HG03139 (cell line): ENCODE results near the gene VTI1A.
"Not testable (repeated sequence)": the region's sequence is repeated elsewhere in the genome, so short reads cannot be mapped to it uniquely, and the experiment has no call there.

Source experiments
- ATAC-seq: cut with Tn5 transposase; IDR thresholded peaks from one replicate; pipeline ENCODE4 v1.9.1; 2021; ENCODE audit not compliant: unreplicated experiment

The VTI1A gene

DNA sequence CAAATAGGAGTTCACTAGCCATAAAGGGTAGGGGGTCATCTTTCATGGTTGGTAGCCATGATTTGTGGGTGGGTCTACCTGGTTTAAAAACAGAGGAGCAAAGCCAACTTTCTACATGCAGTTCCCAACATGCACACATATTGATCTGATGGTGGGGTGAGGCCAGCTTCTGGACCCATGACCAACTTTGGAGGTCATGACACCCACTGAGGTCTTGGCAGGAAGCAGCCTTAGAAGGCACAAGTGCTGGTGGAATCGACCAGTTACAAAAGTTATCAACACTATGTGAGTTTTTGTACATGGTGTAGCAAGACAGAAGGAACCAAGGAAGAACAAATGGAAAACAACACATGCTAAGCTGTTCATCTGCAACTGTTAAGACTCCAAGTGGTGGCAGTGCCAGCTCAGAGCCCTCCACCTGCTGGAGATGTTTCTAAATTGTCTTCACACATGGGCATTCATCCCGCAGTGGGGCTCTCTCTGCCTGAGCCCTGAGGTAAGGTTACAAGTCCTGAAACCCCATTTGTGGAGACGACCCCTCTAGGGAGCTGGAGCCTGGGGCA is 401.9 kb downstream of the VTI1A start:
- no peak for ATAC-seq

DNA sequence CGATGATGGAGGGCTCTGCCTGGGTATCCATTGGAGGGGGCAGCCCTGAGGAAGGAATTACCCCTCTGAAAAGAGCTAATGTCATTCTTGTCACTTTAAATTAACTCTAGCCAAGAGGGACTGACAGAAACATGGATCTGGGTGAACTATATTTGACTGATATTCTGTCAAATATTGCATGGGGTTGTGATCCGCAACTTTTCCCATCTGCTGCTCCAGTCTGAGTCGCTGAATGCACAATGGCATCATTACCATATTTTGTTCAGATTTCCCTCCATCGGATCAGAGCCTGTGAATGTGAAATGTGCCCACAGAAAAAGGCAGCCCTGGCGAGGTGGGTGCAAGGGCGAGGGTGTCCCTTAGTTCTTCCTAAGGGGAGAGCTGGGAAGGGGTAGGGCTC is 402.5 kb downstream of the VTI1A start:
- no peak for ATAC-seq

DNA sequence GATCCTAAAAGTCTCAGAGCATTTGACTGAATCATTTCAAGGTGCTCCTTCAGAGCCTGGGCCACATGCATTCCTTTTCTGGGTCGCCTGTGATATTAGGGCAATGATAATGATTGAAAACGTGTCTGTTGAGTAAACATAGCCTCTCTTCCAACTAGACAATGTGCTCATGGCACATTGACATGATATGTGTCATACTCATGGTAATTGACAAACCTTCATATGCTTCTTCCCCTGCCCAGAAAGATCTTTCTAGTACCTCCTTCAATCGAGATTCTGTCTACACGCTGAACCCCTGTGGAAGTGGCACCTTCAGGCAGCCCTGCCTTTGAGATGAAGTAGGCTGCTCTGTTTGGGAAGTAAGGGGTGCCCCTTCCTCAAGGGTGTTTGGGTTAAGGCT is 404.2 kb downstream of the VTI1A start:
- ATAC-seq: no peak

DNA sequence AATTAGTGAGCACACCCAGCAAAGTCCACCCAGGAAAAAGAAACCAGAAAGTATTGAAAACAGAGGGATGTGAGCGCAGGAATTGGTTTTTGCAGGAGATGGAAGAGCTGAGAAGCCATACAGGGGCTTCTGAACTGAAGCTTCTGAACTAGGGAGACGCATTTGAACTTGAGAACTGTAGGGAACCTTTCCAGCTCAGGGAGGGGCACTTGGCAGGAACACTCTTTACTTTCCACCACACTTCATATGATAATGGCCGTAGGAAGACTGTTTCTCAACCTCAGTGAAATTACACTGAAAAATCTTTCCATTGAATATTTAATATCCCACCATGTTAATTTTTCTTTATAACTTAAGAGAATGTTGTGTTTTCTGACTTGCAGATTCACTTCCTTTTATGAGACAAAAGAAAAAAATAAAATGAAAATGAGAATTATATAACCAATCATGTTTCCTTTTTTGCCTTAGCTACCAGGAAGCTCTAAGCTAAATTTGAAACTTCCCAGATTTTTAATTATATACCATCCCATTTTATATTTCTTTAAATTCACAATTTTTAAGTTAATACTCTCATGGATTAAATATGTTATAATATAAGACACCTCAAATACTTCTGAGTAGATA is 404.7 kb downstream of the VTI1A start:
- no peak for ATAC-seq

DNA sequence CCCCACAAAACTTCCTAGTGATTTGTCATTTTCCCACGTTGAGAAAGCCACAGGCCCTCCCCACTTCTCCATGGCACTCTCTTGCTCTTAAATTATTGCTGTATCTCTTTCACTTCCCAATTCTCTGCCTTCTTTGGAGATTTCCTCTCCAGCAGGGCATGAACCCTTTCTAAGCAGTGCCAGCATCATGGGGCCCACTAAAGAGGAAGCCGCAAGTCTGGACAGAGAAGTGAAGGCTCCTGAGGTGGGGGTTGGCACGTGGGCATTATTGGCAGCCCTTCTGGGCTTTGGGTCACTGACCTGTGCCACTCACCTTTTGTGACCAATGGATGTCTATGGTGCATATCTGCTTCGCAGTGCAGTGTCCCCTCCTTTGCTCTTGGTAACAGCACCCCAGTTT is 405.3 kb downstream of the VTI1A start:
- ATAC-seq: no peak

DNA sequence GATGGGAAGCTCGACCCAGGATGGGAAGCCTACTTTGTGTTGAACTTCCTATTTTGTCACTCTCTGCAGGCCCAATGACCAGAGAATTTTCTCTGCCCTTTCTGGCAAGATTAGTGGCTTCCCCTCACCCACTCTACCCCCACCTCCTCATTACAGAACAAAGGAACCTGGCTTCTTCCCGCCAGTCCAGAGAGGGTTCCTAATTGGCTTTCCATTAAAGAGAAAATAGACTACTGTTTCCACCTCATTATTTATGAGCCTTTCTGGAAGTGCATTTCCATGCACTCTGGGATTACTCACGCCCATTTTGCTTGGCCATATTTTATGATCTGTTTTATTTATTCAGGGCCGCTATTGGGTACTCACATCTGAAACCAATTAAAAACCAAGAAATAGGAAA is 408.1 kb downstream of the VTI1A start:
- no peak for ATAC-seq

DNA sequence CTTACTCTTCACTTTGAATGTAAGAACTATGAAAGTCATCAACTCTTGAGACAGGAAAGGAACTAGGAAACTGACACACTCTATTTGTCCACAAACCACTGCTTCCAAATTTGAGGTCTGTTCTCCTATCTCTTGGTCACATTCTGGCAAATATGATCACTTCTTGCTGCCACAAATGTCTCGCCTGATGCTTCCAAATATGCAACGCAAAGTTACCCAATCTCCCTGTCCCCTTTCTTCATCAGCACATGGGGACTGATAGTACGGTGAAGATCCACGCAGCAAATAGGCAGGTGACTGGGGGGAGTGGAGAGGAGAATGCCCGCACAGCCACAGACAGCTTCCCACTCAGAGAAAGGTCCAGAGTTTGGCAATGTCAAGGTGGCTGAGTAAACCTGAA is 410.5 kb downstream of the VTI1A start:
- no peak for ATAC-seq

DNA sequence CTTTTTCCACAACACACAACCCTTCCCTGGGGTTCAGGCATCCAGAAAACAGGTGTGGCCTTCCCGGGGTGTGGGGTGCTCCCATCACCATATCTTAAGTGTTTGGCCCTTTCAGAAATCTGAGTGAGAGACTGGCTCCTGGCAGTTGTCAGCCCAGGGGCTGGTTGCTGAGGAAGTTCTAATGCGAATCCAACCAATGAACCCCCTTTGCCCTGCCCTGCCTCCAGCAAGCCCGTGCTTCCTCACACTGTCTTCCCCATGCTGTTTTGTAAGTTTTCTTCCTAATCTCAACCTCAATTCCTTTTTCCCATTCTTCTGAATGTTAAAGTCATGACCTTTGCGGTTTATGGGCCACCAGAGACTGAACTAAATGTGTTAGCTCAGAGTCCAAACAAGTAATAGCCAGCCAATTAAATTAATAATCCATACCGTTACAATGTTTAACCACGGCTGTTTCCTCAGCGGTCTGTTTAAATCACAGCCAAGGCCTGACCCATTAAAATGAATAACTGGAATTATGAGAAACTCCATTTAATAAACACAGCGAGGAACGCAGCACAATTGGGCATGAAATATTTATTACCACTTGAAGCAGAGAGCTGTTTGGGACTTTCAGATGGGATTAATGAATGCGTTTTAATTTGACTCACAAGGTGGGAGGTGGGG is 412.1 kb downstream of the VTI1A start:
- ATAC-seq: no peak

DNA sequence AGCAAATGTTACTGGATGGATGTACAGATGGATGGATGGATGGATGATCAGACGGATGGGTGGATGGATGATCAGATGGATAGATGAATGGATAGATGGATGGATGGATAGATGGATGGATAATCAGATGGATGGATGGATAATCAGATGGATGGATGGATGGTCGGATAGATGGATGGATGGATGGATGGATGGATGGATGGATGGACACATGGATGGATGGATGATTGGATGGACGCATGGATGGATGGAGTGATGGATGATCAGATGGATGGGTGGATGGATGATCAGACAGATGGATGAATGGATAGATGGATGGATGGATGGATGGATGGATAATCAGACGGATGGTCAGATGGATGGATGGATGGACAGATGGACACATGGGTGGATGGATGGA is 412.8 kb downstream of the VTI1A start:
- no peak for ATAC-seq

DNA sequence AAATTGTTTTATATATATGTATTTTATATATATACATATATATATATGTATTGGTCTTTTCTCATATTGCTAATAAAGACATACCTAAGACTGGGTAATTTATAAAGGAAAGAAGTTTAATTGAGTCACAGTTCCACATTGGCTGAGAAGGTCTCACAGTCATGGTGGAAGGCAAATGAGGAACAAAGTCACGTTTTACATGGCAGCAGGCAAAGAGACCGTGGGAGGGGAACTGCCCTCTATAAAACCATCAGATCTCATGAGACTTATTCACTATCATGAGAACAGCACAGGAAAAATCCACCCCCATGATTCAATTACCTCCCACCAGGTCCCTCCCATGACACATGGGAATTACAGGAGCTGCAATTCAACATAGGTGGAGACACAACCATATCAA is 416.4 kb downstream of the VTI1A start:
- ATAC-seq: not testable (repeated sequence)
